Measurements from ENCODE around the gene HCRTR1. TPM values are rescaled to one million over a fixed set of nuclear protein-coding genes. Genes with fewer than 3 reads are reported as not detected.

HCRTR1 gene
- total and polyA plus RNA-seq, 2 of the 8 experiments (the other 6 are each of a cell fraction or from before 2014, with no cell fraction given) = 0.35 to 0.39 TPM

DNA sequence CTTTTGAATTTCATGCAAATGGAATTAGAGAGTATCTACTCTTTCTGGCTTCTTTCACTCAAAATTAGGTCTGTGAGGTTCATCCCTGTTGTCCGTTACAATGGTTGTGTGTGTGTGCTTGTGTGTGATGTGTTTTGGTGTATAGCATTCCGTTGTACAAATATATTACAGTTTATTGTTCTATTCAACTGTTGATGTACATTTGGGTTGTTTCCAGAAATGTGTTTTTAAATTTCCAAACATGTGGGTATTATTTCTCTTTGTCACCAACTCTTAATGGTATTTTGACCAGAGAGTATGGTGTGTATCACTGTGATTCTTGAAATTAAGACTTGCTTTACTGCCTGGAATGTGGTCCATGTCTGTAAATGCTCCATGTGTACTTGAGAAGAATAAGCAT, 16.8 kb upstream of the HCRTR1 start:
- no peaks in the 10 kb centered on the region for H4K20me1 ChIP-seq (replicated peaks in 1 of 2; ENCODE audit: control insufficient read depth in 1 of 2, insufficient read depth in 2 of 2, low read length in 2 of 2)
- H4K5ac ChIP-seq (ENCODE audit: insufficient read length, low read depth, low read length) = no peak overlapping the region
- no peaks in the 10 kb centered on the region for H3K4me1 ChIP-seq (replicated peaks in 1 of 4; ENCODE audit: control insufficient read depth in 3 of 4, insufficient read depth in 4 of 4, low read length in 3 of 4)
- no peaks in the 10 kb centered on the region for H3K79me1 ChIP-seq (ENCODE audit: low read depth, low read length)
- FAIRE-seq (no peak), DNase-seq (ENCODE audit: low read depth in 1 of 2, low spot score in 2 of 2) (no peak)
- H2BK20ac ChIP-seq (ENCODE audit: low read length) = no peak overlapping the region
- H3K9ac ChIP-seq (replicated peaks in 1 of 4; ENCODE audit: extremely low read depth in 1 of 4, low read depth in 3 of 4, low read length in 3 of 4) = no peak overlapping the region
- H3K79me2 ChIP-seq (ENCODE audit: control insufficient read depth in 1 of 2, insufficient read depth in 2 of 2, low read length in 2 of 2) = no peaks in the 10 kb centered on the region
- no peaks in the 10 kb centered on the region for H3K27me3 ChIP-seq (replicated peaks in 1 of 4; ENCODE audit: control insufficient read depth in 3 of 4, extremely low read depth in 1 of 4, insufficient read depth in 3 of 4, low read length in 3 of 4)
- H3K18ac ChIP-seq (ENCODE audit: extremely low read depth, low read length) = no peak overlapping the region
- no peak overlapping the region for H3K4me2 ChIP-seq (ENCODE audit: insufficient read depth in 1 of 2, low read depth in 2 of 2, low read length in 2 of 2)
- no peak overlapping the region for H3K56ac ChIP-seq (replicated peaks; ENCODE audit: insufficient read length, low read depth, low read length)
- TF ChIP-seq CBX8 (IDR thresholded peaks at IDR 0.05; ENCODE audit: borderline replicate concordance, low read depth, low read length) (no peak), POU5F1 (IDR thresholded peaks at IDR 0.05; ENCODE audit: low read depth, low read length) (no peak), CBX5 (IDR thresholded peaks at IDR 0.05; ENCODE audit: low read depth, low read length) (no peak), JUN (IDR thresholded peaks at IDR 0.05; ENCODE audit: low read depth, low read length) (no peak)
- H4K91ac ChIP-seq (replicated peaks; ENCODE audit: insufficient read length, low read length) = no peak overlapping the region
- H3K4ac ChIP-seq (replicated peaks; ENCODE audit: insufficient read length, low read depth, low read length) = no peak overlapping the region
- H2BK120ac ChIP-seq (replicated peaks; ENCODE audit: low read depth, low read length) = no peak overlapping the region
- no peaks in the 10 kb centered on the region for H3K23me2 ChIP-seq (ENCODE audit: low read depth, low read length)
- 97% methylated on average over 2 of the region's 2 CpGs; no CpG with 5 or more reads in 1 of the 2 experiments for WGBS, 2 experiments (ENCODE audit: extremely low coverage in 1 of 2, insufficient coverage in 1 of 2, insufficient read length in 1 of 2, insufficient replicate concordance in 2 of 2, low coverage in 1 of 2, low lambda C conversion rate in 2 of 2, missing lambda C conversion rate in 1 of 2)
- H2AK5ac ChIP-seq (ENCODE audit: low read depth, low read length) = no peak overlapping the region
- no peak overlapping the region for H2BK15ac ChIP-seq (ENCODE audit: low read length)
- ChIA-PET POLR2A (ENCODE audit: partially characterized antibody) (interaction anchor here (0.8 kb wide), 1 partner anchor 16 kb away, joined by 3 read pairs; no protein-coding TSS in a partner anchor), CTCF (ENCODE audit: partially characterized antibody) (interaction anchor here (0.8 to 1.2 kb wide), 5 partner anchors 13 to 206 kb away, joined by 3 read pairs; no protein-coding TSS in a partner anchor)
- no peak overlapping the region for H3K27ac ChIP-seq (ENCODE audit: low read depth, low read length)
- H4K8ac ChIP-seq (ENCODE audit: extremely low read depth, insufficient read depth, low read length) = no peak overlapping the region
- H2AFZ ChIP-seq (ENCODE audit: low read length) = no peak overlapping the region
- no peaks in the 10 kb centered on the region for H3K9me3 ChIP-seq (ENCODE audit: insufficient read depth in 2 of 2, low read depth in 1 of 2, low read length in 1 of 2)
- H3K36me3 ChIP-seq (ENCODE audit: control insufficient read depth in 2 of 4, insufficient read depth in 4 of 4, low read length in 3 of 4) = no peaks in the 10 kb centered on the region
- no peak overlapping the region for H2BK12ac ChIP-seq (ENCODE audit: low read depth, low read length)
- no peak overlapping the region for H3K14ac ChIP-seq (ENCODE audit: insufficient read length)
- H3K23ac ChIP-seq (ENCODE audit: insufficient read length) = no peak overlapping the region
- H3K4me3 ChIP-seq (ENCODE audit: extremely low read depth in 1 of 4, insufficient read depth in 2 of 4, low read depth in 3 of 4, low read length in 4 of 4) = no peak overlapping the region
- no peak overlapping the region for H2BK5ac ChIP-seq (ENCODE audit: low read depth, low read length)
